Fibroblast of gingiva (primary cell): ENCODE data around the gene LSS.
"Not testable (repeated sequence)": the region's sequence is repeated elsewhere in the genome, so short reads cannot be mapped to it uniquely, and the experiment has no call there.

ENCODE experiments used
- DNase-seq: peaks from one replicate; pipeline ENCODE4 v3.0.0-alpha.2; 2011; ENCODE audit warnings: low read depth

Gene LSS

DNA sequence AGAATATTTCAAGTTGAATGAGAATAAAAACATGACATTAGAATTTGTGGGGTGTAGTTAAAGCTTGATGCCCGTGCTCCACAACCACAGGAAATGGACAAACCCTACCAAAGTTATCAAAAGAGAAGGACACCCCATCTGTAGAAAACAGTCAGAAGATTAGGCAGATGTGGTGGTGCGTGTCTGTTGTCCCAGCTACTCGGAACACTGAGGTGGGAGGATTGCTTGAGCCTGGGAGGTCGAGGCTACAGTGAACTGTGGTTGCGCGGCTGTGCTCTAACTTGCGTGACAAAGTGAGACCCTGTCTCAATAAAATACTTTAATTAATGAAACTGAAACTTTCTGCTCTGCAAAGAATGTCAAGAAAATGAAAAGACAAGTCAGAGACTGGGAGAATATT, 42.9 kb downstream of the LSS start:
- no peak for DNase-seq

DNA sequence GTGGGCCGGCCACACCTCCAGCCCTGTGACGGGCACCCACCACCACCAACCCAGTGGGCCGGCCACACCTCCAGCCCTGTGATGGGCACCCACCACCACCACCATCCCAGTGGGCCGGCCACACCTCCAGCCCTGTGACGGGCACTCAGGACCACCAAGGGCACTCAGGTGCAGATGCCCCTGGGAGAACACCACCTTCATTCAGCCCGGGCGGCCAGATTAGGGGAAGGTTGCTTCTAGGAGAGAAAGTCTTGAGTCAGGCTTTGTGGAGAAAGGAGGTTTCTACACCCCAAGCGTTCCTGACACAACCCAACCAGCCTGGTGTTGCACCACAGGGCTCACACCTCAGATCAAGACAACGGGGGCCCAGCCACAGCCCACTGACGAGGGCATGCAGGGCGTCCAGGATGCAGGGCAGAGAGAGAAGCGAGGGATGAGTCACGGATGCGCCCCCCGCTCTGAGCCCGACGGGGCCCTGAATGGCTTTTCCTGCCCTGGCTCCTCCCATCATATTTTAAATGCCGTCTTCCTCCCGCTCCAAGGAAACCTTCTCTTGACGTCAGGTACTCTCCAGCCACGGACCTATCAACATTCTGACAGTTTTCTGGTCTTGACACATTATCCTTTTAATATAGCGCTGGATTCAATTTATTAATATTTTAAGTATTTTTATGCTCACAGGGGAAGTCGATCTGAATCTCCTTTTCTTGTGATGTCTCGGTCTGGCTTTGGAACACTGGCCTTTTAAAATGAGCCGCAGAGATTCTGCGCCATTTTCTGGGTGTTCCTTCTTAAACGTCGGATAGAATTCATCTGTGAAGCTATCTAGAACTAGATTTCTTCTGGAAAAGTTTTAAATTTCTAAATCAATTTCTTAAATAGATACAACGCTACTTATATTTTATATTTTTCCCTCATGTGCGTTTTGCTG, 43.7 kb downstream of the LSS start:
- DNase-seq, result peak; percentile 74

DNA sequence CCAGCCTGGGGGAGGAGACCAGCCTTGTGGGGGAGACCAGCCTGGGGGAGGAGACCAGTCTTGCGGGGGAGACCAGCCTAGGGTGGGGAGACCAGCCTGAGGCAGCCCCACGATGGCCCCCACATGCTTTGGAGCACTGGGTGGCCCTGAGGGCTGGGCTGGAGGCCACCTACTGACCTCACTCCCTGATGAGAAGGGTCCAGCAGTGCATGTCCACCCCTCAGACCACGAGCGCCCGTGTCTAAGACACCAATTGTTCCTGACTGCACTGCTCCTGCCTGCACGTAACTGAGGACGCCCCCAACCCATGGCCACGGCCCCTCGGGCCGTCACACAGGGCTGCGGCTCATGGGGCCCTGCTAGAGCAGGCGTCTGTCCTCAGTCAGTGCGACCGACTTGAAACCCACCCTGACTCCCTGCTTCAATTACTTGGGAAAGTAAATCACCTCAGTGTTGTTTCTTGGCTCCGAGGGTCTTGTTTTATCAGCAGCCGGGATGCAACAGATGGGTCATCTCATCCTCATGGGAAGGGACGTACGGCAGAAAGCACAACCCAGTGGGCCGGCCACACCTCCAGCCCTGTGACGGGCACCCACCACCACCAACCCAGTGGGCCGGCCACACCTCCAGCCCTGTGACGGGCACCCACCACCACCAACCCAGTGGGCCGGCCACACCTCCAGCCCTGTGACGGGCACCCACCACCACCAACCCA, 44.5 kb downstream of the LSS start, which contains the start of gene SPATC1L:
Gene SPATC1L (minus strand): TSS at position 550 of the 715 bp plus-strand sequence. CDS start 1,643 bp downstream, outside the sequence.
- DNase-seq, result peak; percentile 75

DNA sequence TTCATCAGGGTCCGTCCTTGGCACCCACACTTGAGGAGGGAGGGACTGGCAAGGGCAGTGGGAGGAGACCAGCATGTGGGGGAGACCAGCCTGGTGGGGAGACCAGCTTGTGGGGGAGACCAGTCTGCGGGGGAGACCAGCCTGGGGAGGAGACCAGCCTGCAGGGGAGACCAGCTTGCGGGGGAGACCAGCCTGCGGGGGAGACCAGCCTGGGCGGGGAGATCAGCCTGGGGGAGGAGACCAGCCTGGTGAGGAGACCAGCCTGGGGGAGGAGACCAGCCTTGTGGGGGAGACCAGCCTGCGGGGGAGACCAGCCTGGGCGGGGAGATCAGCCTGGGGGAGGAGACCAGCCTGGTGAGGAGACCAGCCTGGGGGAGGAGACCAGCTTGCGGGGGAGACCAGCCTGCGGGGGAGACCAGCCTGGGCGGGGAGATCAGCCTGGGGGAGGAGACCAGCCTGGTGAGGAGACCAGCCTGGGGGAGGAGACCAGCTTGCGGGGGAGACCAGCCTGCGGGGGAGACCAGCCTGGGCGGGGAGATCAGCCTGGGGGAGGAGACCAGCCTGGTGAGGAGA, 45.2 kb downstream of the LSS start:
- not testable (repeated sequence) for DNase-seq

DNA sequence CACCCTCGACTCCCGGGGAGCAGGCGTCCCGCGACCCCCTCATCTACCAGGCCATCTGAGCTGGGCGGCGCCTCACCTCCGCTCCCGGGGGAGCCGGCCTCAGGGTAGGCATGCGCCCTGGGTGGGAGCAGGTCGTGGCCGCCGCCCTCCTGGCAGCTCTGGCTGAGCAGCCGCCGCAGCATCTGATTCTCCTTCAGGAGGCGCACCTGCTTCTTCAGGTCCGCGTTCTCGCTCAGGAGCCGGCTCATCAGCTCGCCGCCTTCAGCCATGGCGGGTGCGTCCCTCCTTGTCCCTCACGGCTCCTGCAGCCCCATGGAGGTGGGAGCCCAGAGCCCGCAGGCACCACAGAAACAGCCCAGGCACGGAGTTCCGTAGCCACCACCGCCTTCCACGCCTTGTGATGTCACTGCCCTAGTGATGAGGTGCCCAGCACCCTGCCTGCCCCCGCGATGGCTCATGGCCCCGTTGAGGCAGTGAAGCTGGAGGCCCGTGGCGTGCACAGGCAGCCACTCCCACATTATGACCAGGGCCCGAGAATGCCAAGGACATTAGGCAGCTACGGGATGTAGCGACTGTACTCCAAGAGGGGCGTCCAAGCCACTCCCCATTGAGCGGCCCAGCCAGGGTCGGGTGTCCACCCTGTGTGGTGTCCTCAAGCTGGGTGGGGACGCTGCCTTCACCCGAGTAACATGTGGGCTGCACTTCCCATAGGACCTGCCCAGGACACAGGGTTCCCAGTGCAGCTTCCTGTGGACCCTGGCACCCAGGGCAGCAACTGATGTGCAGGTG, 45.8 kb downstream of the LSS start:
- no peak for DNase-seq

DNA sequence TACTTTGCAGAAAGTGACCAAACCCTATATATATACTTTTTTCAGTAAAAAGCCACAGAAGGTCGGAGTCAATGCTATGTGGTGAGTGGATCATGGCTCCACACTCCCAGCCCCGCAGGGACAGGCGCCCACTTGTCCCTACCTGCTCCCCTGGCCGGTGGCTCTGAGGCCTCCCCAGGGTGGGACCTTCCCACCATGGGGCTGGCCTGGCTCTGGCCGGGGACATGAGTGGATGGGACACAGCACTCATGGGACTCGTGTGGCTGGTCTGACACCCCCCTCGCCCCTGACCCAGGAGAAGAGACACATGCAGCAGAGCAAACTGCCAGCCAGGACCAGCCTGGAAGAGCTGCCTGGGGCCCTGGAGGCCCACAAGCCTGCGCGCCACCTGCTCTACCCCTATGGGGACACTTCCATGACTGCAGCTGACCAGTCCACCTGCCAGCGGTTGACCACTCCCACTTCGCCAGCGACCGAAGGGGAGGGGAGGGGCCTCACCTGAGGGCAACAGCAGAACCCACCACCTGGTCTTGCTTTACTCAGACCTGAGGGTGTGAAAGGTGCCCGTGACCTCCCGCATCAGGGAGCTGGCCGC, 46.5 kb downstream of the LSS start:
- DNase-seq, result no peak

DNA sequence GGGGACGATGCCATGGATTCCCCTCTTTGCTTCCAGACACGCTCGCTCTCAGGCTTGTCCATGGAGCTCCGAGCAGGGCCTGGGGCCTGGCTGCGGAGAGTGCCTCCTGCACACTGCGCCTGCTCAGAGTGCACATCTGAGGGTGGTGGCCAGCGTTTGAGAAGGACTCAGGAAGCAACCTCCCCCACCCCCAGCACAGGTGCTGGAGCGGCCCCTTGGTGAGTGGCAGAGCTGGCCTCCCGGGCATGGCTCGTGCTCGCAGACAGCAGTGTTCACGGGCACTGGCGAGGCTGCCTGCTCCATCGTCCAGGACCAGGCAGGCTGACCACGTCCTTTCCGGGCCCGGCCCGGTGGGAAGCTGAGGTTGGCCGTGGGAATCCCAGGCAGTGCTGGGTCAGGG, 47.1 kb downstream of the LSS start:
- DNase-seq, result no peak

DNA sequence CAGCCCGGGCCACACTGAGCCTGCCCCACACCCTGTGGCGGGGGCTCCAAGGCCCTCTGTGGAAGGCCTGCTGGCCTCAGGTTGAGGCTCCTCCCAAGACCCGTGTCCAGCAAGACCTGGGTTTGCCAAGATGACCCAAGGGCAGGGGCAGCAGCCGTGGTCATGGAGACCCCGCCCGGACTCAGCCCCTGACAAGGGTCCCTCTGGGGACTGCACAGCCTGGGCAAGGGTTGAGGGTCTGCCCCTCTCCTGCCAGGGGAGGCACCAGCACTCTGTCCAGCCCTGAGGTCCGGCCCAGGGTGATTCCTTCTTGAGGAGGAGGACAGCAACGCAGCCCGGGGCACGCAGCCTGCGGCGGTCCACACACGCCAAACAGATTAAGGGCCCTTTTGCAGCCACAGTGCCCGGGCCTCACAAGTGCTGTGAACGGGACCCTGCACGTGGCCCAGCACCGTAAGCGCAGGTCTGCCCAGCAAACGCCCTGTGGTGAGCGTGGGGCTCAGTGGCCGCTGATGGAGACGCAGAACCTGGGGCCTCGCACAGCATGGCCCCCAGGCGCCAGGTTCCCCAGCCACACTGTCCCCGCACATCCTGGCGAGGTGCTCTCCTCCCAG, 47.7 kb downstream of the LSS start:
- no peak for DNase-seq

DNA sequence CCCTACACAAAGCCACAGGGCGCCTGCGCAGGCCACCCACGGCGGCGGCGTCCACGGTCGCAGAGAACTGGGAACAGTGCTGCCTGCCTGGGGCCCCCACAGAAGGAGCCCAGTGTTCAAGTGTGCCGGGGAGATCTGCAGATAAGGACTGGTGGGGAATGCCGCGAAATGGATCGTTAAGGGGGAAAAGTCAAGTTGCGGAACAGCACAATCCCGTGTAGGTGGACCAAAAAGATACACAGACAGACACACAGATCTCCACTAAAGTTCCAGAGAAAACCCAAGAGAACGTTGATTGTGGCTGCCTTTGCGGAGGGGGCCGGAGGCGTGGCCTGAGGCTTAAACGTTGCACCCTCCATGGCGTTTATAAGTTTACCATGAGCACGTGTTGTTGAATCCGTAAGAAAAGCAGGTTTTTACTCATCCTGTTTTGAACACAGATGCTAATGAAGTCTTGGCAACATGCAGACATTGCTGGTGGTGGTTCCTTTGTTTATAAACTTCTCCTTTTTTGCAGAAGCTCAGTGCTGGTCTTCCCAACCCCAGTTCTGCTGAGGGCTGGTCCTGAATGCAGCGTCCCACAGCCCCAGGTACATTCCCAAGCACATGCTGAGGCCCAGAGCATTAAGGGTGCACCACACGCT, 48.4 kb downstream of the LSS start:
- no peak for DNase-seq

DNA sequence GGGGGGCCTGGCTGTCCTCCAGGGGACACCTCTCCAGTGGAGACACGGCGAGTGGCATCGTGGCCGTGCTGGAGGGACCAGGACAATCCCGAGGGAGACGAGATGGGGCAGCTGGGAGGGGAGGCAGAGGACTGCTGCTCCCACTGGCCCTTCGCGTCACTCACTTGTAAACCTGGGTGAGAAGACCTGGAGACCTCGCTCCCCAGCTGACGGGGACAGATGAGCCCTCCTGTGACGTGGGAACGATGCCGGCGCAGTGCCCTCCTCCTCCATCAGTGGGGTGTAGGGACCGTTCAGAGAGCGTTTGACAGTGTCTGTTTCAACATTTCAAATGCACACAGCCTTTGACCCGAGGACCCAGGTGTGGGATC, 48.9 kb downstream of the LSS start:
- DNase-seq, result no peak

DNA sequence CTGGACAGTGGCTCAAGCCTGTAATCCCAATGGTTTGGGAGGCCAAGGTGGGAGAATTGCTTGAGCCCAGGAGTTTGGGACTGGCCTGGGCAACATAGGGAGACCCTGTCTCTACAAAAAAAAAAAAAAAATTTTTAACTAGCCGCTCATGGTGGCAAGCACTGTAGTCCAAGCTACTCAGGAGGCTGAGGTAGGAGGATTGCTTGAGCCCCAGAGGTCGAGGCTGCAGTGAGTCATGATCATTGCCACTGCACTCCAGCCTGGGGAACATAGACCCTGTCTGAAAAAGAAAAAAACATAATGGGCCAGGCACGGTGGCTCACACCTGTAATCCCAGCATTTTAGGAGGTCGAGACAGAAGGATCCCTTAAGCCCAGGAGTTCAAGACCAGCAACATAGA, 49.6 kb downstream of the LSS start:
- no peak for DNase-seq

DNA sequence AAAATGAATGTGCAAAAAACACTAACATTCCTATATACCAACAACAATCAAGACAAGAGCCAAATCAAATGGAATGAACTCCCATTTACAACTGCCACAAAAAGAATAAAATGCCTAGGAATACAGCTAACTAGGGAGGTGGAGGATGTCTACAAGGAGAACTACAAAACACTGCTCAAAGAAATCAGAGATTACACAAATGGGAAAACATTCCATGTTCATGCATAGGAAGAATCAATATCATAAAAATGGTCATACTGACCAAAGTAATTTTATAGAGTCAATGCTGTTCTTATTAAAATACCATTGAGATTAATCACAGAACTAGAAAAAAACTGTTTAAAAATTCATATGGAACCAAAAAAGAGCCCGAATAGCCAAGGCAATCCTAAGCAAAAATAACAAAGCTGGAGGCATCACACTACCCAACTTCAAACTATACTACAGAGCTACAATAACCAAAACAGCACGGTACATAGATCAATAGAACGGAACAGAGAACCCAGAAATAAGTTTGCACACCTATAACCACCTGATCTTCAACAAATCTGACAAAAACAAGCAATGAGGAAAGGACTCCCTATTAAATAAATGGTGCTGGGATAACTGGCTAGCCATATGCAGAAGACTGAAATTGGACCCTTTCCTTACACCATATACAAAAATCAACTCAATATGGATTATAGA, 52.0 kb downstream of the LSS start:
- DNase-seq, result not testable (repeated sequence)

DNA sequence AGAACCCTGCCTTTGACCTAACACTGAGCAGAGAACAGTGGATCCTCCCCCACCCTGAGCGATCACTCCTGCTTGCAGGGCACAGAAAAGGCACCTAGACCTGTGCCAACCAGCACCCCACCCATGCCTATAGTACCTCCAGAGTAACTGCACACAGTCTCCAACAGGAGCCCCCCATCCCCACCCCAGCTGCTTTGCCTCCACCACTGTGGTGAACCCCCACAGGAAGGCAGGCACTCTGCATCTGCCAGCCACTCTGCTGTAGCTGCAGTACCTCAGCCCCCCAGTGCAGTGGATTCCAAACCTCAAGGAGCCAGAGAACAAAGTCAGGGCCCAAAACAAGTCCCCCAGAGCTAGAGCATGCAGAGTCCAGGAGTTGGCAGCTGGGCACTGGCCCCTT, 55.0 kb downstream of the LSS start:
- no peak for DNase-seq

DNA sequence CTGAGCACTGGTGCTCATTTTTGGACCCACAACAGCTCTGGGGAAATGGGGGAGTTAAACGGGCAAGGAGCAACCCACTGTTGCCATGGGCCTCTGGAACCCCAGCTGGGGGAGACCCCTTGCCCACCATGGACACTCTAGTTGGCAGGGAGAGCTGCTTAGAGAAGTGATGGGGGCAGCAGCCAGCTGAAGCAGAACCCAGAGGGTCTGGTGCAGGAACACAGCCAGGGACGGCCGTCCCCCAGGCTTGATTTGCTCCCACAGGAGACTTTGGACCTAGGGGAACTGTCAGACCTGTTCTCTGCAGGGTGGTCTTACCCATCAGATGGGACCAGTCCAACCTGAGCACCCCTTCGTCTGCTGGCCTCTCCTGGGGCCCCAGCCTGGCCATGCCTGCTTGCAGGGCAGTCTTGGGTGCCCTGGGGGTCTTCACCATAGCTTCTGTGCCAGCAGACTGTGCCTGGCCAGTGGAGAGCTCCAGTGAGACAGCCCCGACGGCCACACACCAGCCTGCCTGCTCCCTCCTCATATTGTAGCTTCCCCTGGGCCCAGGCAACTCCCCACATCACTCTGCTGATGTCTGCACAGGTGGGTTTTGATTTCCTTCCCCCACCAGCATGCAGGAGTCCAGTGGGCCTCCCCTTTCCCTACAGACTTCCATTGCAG, 55.6 kb downstream of the LSS start:
- no peak for DNase-seq

DNA sequence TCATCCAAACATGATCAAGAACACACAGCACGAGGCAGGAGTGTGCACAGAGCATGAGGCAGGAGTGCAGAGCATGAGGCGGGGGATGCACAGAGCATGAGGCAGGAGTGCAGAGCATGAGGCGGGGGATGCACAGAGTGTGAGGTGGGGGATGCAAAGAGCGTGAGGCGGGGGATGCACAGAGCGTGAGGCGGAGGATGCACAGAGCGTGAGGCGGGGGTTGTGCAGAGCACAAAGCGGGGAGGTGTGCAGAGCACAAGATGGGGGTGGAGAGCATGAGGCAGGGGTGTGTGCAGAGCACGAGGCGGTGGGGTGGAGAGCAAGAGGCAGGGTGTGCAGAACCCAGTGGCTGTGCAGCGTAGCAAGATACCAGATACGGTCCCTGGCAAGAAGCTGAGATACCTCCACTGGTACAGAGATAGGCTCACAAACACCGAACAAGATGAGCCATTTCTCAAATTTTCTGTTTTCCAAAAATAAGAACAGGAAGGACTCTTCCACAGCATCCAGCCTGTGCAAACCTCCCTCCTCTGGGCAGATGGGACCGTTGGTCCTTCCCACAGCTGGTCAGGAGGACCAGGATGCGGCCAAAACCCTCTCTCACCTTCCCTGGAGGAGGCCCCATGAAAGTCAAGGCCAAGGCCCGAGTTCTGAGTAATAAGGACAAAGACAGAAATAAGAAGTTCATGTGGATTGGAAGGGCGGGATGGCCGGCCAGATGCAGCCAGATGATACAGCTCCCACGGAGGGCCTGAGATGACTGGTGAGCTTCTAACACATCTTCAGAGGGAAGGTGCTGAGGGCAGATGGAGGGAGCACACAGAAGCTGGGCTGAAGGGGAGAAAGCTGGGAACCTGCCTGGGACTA, 56.3 kb downstream of the LSS start:
- DNase-seq, result no peak

DNA sequence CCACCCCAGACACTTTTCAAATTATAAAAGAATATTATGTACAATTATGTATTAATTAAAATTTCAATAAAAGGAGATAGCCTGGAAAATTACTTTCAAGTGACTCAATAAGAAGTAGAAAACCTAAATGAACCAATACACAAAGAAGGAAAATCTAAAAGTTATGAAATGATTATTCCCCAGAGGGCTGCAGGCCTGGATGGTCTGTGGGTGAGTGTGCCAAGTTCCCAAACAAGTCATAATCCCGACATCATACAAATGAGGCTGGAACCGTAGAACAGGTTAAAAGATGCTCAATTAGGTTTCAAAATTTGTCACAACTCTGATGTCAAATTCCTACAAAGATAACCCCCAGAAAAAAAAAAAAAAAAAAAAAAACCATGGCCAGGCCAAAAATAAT, 57.0 kb downstream of the LSS start:
- DNase-seq, result peak; percentile 38

DNA sequence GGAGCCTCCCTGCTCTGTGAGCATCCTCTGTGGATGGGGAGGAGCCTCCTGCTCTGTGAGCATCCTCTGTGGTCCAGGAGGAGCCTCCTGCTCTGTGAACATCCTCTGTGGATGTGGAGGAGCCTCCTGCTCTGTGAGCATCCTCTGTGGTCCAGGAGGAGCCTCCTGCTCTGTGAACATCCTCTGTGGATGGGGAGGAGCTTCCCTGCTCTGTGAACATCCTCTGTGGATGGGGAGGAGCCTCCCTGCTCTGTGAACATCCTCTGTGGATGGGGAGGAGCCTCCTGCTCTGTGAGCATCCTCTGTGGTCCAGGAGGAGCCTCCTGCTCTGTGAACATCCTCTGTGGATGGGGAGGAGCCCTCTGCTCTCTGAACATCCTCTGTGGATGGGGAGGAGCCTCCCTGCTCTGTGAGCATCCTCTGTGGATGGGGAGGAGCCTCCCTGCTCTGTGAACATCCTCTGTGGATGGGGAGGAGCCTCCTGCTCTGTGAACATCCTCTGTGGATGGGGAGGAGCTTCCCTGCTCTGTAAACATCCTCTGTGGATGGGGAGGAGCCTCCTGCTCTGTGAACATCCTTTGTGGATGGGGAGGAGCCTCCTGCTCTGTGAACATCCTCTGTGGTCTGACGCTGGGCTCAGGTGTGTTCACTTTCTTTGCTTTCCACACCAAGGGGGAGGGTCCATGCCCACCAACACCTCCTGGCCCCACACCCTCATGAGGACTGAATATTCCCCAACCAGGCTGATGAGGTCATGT, 58.0 kb downstream of the LSS start:
- not testable (repeated sequence) for DNase-seq
